Vagina (tissue), 2 donors: ENCODE measurements around the gene MRPL33.

Experiments used
- CTCF ChIP-seq, 3 experiments: fragments of 450-650 bp in 2 of 3; fragments of 200-600 bp in 1 of 3; sonication (generic) in 1 of 3; IDR thresholded peaks; one replicate each; pipeline ENCODE4 v1.5.1; 2017 to 2019; ENCODE audit warnings: antibody characterized with exemption in 3 of 3, mild to moderate bottlenecking in 2 of 3, moderate library complexity in 2 of 3
- POLR2A ChIP-seq, 2 donors: fragments of 450-650 bp; IDR thresholded peaks; one replicate each; pipeline ENCODE4 v1.6.1; 2017; ENCODE audit warnings: antibody characterized with exemption in 2 of 2, mild to moderate bottlenecking in 2 of 2, moderate library complexity in 2 of 2
- POLR2AphosphoS5 ChIP-seq, 2 donors: sonication (generic); formaldehyde crosslinking; IDR thresholded peaks; one replicate each; pipeline ENCODE4 v1.9.0; 2017; ENCODE audit warnings: antibody characterized with exemption in 2 of 2, mild to moderate bottlenecking in 2 of 2, low read depth in 1 of 2; ENCODE audit not compliant: insufficient read depth in 1 of 2

GRCh38 chr2:27734305-27734704 lies 37.2 kb upstream of the MRPL33 start:
- no peak for TF ChIP-seq CTCF (IDR thresholded peaks at IDR 0.05)
- no peak for TF ChIP-seq POLR2A (IDR thresholded peaks at IDR 0.05)
- TF ChIP-seq POLR2AphosphoS5 (IDR thresholded peaks at IDR 0.05; ENCODE audit: insufficient read depth in 1 of 2, low read depth in 1 of 2): no peak
